DMS 273 treated with DMSO at 0.1 percent for 48 hours (cell line): ENCODE measurements around the gene SULF2.

Experiments used
- DNase-seq: peaks from one replicate; lab custom pipeline; 2025; lab: John Stamatoyannopoulos, UW

SULF2 gene

GRCh38 chr20:47682028-47682783, 103.1 kb downstream of the SULF2 start:
- DNase-seq = no peak

DNA sequence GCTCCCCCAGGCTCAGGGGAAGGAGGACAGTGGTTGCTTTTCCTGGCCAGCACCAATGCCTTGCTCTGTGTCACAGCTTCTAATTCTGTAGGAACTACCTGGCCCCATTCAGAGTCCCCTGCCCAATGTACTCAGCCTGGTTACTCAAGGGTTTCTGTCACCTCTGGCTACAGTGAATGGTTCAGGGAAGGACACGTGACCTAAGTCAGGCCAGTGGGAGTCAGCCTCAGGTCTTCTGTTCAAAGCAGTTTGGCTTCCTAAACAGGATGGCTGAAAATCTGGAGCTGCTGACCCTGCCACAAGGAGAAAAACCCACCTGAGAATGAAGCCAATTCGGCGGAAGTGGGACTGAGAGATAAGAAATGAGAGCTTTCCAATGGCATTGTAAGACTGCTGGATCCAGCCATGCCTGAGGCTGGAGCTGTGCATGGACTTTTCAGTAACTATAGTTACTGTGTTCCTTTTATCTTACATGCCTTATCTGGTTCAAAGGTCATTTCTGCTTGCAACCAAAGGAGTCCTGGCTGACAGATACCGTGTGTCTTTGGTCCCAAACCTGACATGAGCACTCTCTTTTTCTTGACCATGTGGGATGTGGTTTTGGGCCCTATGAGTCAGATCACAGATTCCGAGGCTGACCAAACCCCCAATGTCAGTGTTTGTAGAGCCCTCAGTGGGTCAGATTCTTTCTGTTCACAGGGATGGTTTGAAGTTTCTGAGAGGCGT, 104.3 kb downstream of the SULF2 start:
- DNase-seq = no peak

DNA sequence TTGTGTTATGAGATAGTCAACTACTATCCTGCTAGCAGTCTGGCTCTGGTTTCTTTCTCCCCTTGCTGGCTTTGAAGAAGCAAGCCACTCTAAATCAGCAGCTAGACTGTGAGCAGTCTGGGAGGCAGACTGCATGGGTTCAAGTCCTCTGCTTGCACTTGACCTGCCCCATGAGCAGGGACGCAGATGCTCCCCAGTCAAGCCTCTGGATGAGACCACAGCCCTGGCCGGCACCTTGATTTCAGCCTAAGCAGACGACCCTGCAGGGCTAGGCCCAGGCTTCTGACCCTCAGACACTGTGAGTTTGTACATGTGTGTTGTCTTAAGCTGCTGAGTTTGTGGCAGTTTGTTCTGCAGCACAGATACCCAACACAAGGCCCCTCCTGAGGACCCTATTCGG, 105.8 kb downstream of the SULF2 start:
- no peak for DNase-seq

- DNase-seq = no peak
Measured at GRCh38 chr20:47678536-47678935, 106.7 kb downstream of the SULF2 start.

DNA sequence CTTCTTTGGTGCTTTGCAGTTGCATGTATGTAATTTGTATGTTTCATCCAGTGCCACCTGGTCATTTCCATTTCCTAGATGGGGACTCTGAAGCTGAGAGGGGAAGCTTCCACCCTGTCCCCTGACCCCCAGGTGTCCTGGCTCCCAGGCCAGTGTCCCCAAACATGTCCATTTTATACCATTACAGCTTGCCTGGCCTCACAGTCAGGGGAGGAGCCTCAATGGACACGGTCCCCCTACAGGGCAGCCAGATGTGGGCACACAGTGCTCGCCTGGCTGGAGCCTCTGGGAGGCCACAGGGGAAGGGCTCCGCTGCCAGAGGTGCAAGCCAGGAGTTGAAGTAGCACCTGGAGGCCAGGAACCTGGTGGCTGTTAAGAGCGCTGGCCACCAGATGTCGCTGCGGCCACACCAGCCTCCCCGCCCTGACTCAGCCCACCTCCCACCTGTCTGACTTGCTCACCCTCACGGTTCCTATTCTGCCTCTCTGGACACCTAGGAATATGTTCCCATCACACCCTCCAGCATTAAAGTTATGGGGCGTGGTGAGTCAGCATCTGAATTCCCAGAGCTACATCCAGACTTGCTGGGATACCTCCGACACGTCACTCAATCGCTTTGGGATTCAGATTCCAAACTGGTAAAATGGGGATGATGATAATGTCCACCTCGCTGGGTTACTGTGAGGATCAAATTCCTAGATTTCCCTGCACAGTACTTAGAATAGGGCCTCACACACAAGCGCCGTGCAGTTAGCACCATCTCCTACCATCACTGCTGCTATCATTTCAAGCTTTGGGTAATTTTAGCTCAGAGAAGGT, 107.4 kb downstream of the SULF2 start:
- DNase-seq = no peak

DNA sequence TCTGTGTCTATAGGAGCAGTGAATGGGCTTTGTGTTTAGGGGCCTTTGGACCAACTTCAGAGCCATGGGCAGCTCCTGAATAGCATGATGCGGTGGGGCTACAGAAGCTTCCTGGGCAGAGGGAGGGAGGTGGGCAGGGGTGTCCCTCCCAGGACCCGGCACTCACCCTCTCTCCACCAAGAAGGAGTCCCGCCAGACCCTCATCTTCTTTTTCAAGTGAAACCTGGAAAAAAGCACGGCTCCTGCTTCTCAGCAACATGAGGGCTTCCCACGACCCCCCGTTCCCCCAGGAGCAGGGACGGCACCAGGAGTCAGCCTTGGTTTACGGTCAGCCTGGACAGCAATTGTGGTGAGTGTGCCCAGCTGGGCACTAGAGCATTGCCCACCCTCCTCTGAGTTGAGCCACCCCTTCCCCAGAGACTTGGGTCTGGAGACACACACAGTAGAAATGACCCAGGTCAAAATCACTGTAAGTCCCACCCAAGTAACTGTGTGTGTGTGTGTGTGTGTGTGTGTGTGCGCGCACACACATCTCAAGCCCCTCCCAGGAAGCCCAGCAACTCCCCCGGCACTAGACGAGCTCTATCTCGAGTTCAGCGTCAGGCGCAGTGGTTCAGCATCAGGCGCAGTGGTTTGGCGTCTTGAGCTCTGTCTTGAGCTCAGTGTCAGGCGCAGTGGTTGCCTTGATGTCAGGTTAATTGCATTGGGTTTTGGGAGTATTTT, 108.2 kb downstream of the SULF2 start:
- no peak for DNase-seq

GRCh38 chr20:47676219-47676721, 109.0 kb downstream of the SULF2 start:
- no peak for DNase-seq

GRCh38 chr20:47675190-47676142, 109.8 kb downstream of the SULF2 start:
- DNase-seq = no peak

DNA sequence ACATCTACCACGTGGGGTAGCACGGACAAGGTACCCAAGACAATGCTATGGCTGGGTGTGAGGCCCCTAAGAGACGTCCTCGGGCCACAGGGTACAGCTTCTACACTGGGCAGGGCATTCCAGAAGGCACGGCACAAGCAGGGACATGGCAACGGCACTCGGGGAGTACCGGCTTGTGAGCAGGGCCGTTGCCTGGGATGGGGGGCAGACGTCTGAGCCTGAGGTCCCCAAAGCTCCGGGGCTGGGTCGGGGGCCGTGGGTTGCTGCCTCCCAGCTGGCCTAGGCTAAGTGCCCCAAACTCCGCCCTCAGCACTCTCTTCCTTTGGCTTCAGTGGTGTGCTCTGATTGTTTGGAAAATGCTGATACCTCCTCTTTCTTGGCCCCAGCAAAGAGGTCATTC, 110.6 kb downstream of the SULF2 start:
- DNase-seq = no peak

GRCh38 chr20:47674145-47674544, 111.1 kb downstream of the SULF2 start:
- DNase-seq = no peak

GRCh38 chr20:47673671-47673955, 111.7 kb downstream of the SULF2 start:
- DNase-seq = no peak

GRCh38 chr20:47672886-47673670, 112.2 kb downstream of the SULF2 start:
- DNase-seq = no peak

DNA sequence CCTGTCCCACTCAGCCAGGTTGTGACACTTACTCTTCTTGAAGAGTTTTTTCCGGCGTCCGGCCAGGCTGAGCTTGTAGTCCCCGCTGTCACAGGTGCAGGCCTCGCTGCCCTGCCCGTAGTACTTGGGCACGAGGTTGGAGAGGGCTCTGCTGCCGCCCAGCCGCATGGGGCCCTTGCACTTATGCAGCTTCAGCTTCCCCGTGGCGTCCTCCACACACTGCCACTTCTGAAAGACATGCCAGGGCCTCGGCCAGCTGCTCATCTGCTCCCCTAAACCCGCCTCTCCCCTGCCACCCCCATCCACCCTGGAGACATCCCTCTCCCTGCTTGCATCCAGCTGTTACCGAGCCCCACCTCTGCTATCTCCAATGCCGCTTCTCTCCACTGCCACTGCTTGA, 113.1 kb downstream of the SULF2 start:
- DNase-seq = no peak

GRCh38 chr20:47670913-47671312, 114.4 kb downstream of the SULF2 start:
- no peak for DNase-seq

GRCh38 chr20:47669927-47670890, 115.1 kb downstream of the SULF2 start:
- no peak for DNase-seq

GRCh38 chr20:47669489-47669888, 115.8 kb downstream of the SULF2 start:
- DNase-seq = no peak

DNA sequence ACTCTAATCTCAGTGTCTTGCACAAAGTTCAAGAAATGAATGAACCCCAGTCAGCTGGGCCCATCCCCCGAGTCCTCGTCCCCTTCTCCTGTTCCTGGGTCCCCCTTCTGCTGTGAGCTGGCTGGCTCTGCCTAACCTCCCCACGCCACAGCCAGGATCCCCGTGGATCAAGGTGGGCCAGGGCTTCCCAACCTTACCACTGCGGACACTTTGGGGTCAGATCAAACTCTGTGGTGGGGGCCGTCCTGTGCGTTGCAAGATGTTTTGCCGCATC, 116.2 kb downstream of the SULF2 start:
- DNase-seq = no peak

DNA sequence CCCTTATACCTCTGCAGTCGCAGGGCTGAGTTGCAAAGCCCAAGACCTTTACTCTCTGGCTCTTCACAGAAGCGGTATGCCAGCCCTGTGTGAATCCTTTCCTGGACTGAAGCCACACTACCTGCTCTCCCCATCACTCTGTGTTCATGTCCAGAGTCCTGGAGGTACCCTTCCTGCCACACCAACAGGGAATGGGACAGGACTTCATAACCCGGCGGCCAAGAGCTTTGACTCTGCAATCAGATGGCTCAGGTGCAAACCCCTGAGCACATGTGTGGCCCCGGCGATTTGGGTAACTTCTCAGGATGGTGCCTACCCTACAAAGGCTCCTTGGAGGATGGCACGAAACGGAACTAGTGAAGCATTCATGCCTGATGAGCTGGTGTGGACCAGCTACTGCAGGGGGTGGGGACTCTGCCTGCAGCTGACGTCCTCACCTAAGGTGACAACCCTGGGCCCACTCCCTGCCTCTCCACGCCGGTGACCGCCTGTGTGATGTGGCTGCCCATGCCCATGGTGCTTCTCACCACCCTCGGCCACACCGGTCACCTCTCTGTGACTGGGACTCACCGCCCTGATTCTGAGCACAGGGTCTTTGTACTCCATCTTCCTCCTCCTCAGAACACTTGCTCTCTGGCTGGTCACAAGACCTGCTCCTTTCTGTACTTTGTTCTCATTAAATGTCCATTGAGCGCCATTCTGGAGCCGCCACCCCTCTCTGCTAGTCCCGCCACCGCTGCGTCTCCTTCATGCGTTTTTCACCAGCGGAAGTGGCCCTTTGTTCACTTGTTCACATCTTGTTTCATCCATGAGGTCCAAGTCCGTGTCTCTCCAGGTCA, 116.7 kb downstream of the SULF2 start:
- no peak for DNase-seq
